HFFc6 (cell line): Measurements from ENCODE around the gene RITA1. TPM values are rescaled to one million over a fixed set of nuclear protein-coding genes. Genes with fewer than 3 reads are reported as not detected.
"Not testable (repeated sequence)": the region's sequence is repeated elsewhere in the genome, so short reads cannot be mapped to it uniquely, and the experiment has no call there.

Experiments
- DNase-seq: peaks from one replicate; pipeline ENCODE4 v3.0.0-alpha.2; 2018
- H3K27ac Mint-ChIP-seq: 2 replicates; pipeline ENCODE4 v1.8.0; 2020; ENCODE audit warnings: mild to moderate bottlenecking, mixed read lengths
- H3K27me3 Mint-ChIP-seq: 2 replicates; pipeline ENCODE4 v1.8.0; 2021; ENCODE audit warnings: mild to moderate bottlenecking, moderate library complexity, mixed read lengths; ENCODE audit not compliant: insufficient read depth
- H3K36me3 Mint-ChIP-seq: 2 replicates; pipeline ENCODE4 v1.8.0; 2021; ENCODE audit warnings: low read depth, mixed read lengths
- H3K4me1 Mint-ChIP-seq: 2 replicates; pipeline ENCODE4 v1.8.0; 2020; ENCODE audit warnings: low read depth, mixed read lengths
- H3K4me3 Mint-ChIP-seq: 2 replicates; pipeline ENCODE4 v1.8.0; 2020; ENCODE audit warnings: mild to moderate bottlenecking, moderate library complexity, mixed read lengths
- H3K9me3 Mint-ChIP-seq: 2 replicates; pipeline ENCODE4 v1.8.0; 2020; ENCODE audit warnings: mild to moderate bottlenecking, mixed read lengths
- total RNA-seq, 6 experiments: library from RNA; stranded (reverse); fragmentation: NEBNext Ultra II Directional; extraction: Animal tissue kit (Norgen Biotek cat#: 25700); gene quantifications; 2 replicates in 1 of 6; 3 replicates in 5 of 6; pipeline ENCODE4 v1.2.3, GENCODE V29; 2021
- TF ChIP-seq, protein P1 (sequence below): fragments of 200-600 bp; sonication (generic); IDR thresholded peaks from 2 replicates; pipeline ENCODE4 v1.5.0; 2021; ENCODE audit warnings: antibody characterized with exemption, mild to moderate bottlenecking

The RITA1 gene
- total RNA-seq, 6 experiments from 2014 or later: 18.0 to 20.9 (median 18.7) TPM

DNA sequence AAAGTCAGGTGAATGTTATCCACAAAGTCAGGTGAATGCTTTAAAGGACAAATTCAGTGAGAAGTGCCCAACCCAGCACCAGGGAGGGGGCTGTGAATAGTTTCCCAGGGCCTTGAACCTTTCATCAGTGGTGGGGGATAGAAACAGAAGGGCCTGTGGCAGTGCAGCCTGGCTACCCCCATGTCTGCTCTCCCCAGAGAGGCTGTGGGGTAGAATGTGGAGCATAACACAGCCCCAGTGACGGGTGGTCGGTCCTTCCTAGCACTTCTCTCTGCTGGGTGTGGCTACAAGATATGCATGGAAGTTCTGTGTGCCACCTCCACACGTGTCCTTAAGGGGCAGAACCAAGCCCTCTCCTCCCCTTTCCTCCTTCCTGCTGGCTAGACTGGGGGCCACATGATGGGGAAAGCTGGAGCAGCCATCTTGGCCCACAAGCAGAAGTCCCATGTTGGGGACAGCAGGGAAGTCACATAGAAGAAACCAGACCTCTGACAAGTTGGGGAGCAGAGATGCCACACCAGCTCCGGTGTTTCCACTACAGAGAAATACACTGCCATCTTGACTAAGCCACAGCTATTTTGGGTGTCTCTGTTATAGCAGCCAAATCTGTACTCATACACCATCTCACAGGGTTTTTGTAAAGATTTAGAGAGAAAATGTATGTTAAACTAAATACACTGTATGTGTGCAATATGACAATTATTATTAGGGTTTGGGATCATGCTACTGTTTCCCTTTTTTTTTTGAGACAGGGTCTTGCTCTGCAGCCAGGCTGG lies 17.0 kb downstream of the RITA1 start:
- H3K36me3 Mint-ChIP-seq: 0 out of 2 replicates have a peak, but pooled peaks cover 5% of the 10 kb centered on the region
- DNase-seq: no peak
- peaks cover 19% of the 10 kb centered on the region for H3K4me1 Mint-ChIP-seq
- no peaks in the 10 kb centered on the region for H3K9me3 Mint-ChIP-seq
- no peak overlapping the region for H3K4me3 Mint-ChIP-seq
- TF ChIP-seq, protein P1, sequence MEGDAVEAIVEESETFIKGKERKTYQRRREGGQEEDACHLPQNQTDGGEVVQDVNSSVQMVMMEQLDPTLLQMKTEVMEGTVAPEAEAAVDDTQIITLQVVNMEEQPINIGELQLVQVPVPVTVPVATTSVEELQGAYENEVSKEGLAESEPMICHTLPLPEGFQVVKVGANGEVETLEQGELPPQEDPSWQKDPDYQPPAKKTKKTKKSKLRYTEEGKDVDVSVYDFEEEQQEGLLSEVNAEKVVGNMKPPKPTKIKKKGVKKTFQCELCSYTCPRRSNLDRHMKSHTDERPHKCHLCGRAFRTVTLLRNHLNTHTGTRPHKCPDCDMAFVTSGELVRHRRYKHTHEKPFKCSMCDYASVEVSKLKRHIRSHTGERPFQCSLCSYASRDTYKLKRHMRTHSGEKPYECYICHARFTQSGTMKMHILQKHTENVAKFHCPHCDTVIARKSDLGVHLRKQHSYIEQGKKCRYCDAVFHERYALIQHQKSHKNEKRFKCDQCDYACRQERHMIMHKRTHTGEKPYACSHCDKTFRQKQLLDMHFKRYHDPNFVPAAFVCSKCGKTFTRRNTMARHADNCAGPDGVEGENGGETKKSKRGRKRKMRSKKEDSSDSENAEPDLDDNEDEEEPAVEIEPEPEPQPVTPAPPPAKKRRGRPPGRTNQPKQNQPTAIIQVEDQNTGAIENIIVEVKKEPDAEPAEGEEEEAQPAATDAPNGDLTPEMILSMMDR: no peak
- no peak overlapping the region for H3K27ac Mint-ChIP-seq
- H3K27me3 Mint-ChIP-seq: no peaks in the 10 kb centered on the region

DNA sequence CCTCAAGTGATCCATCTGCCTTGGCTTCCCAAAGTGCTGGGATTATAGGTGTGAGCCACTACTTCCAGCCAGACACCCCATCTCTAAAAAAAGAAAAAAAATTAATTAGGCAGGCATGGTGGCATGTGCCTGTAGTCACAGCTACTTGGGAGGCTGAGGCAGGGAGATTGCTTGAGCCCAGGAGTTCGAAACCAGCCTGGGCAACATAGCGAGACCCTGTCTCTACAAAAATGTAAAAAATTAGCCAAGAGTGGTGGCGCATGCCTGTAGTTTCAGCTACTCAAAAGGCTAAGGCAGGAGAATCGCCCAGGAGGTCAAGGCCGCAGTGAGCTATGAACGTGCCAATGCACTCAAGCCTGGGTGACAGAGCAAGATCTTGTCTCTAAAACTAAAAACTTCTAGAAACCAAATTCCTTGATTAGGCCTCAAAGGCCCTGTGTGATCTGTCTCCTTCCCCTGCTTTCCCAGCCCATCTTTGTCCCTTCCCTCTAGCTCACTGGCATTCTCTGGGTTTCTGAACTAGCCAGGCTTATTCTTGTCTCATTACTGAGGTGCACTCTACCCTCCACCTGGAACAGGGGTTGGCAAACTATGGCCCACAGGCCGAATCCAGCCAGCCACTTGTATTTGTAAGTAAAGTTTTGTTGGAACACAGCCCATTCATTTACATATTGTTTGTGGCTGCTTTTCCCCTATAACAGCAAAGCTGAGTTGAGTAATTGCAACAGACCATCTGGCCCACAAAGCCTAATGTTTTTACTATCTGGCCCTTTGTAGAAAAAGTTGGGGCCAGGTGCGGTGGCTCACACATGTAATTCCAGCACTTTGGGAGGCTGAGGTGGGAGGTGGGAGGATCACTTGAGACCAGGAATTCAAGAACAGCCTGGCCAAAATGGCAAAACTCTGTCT lies 18.6 kb downstream of the RITA1 start:
- Mint-ChIP-seq H3K4me1 (peaks cover 22% of the 10 kb centered on the region), H3K27ac (no peak overlapping the region), H3K27me3 (peaks cover 2% of the 10 kb centered on the region; the same call in 1 of the 2 replicates), H3K9me3 (no peaks in the 10 kb centered on the region), H3K36me3 (0 out of 2 replicates have a peak, but pooled peaks cover 5% of the 10 kb centered on the region), H3K4me3 (no peak overlapping the region)
- TF ChIP-seq, protein P1: no peak
- no peak for DNase-seq

DNA sequence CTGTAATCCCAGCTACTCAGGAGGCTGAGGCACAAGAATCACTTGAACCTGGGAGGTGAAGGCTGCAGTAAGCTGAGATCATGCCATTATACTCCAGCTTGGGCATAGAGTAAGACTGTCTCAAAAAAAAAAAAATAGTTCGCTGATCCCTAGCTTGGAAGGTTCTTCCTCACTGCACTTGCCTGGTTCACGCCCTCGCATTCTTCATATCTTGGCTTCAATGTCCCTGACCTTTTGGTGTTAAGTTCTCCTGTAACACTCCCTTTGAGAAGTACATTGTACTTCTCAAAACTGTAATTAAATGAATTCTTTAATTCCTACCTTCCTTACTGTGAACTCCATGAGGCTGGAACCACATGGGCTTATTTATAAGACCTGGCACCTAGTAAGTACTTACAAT lies 19.3 kb downstream of the RITA1 start:
- Mint-ChIP-seq H3K27ac (no peak overlapping the region), H3K36me3 (0 out of 2 replicates have a peak, but pooled peaks cover 5% of the 10 kb centered on the region), H3K4me3 (no peak overlapping the region), H3K4me1 (peaks cover 22% of the 10 kb centered on the region), H3K27me3 (peaks cover 2% of the 10 kb centered on the region; the same call in 1 of the 2 replicates), H3K9me3 (no peaks in the 10 kb centered on the region)
- DNase-seq: no peak
- TF ChIP-seq, protein P1: no peak

DNA sequence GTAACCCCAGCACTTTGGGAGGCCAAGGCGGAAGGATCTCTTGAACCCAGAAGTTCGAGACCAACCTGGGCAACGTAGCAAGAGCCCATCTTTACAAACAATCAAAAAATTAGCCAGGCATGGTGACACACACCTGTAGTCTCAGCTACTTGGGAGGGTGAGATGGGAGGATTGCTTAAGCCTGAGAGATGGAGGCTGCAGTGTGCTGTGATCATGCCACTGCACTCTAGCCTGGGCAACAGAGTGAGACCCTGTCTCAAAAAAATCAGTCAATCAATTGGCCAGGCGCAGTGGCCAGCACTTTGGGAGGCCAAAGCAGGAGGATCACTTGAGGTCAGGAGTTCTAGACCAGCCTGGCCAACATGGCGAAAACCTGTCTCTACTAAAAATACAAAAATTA lies 21.3 kb downstream of the RITA1 start:
- not testable (repeated sequence) for H3K27me3 Mint-ChIP-seq, H3K4me3 Mint-ChIP-seq, H3K36me3 Mint-ChIP-seq, DNase-seq, H3K9me3 Mint-ChIP-seq, H3K27ac Mint-ChIP-seq
- H3K4me1 Mint-ChIP-seq: peaks cover 30% of the 10 kb centered on the region

DNA sequence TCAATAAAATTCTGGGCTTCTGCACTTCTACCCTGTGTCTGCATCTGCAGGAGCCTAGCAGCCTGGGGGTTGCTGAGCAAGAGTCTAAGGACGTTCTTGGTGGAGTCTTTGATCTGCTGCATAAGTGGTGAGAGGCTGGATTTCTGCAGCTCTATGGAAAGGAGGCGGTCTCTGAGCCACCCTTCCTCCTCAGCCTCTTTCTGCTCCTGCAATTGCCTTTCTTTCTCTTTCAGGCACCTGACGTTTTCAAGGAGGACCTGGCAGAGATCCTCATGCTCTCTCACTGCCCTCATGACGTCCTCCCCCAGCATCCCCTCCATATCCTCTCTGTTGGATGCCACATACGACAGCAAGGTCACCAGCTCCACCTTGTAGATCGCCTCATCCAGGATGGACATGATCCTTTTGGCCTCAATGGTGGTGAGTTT lies 22.1 kb downstream of the RITA1 start:
- peaks cover 30% of the 10 kb centered on the region for H3K4me1 Mint-ChIP-seq
- H3K9me3 Mint-ChIP-seq: no peaks in the 10 kb centered on the region
- H3K27me3 Mint-ChIP-seq: peaks cover 2% of the 10 kb centered on the region; the same call in 1 of the 2 replicates
- H3K27ac Mint-ChIP-seq: no peak overlapping the region
- no peak overlapping the region for H3K4me3 Mint-ChIP-seq
- TF ChIP-seq, protein P1: no peak
- H3K36me3 Mint-ChIP-seq: 0 out of 2 replicates have a peak, but pooled peaks cover 5% of the 10 kb centered on the region
- no peak for DNase-seq
